Activated CD8-positive, alpha-beta T cell treated with anti-CD3 and anti-CD28 coated beads, Interleukin-2, amount 10 ng/mL, durations not matched to agents 7 days and 5 days (primary cell): ENCODE measurements around the gene ATP11A. TPM values are rescaled to one million over a fixed set of nuclear protein-coding genes. Genes with fewer than 3 reads are reported as not detected.

Source experiments
- ATAC-seq: fragments of 150-1000 bp; cut with Tn5 transposase; one replicate; pipeline ENCODE4 v1.10.0; 2021; ENCODE audit warnings: moderate library complexity
- CTCF ChIA-PET: fragments of 350-600 bp; sonication (Branson Sonifier 250); formaldehyde crosslinking; loops from one replicate; lab custom pipeline; 2021; ENCODE audit warnings: antibody characterized with exemption; lab: Charles Lee
- POLR2A ChIA-PET: fragments of 350-600 bp; sonication (Branson Sonifier 250); formaldehyde crosslinking; loops from one replicate; lab custom pipeline; 2021; ENCODE audit warnings: antibody characterized with exemption; lab: Charles Lee
- DNase-seq: peaks from one replicate; pipeline ENCODE4 v3.0.0-alpha.2; 2020
- H3K27ac Mint-ChIP-seq: one replicate; pipeline ENCODE4 v1.8.0; 2021; ENCODE audit warnings: mild to moderate bottlenecking, mixed read lengths
- H3K27me3 Mint-ChIP-seq: one replicate; pipeline ENCODE4 v1.8.0; 2021; ENCODE audit warnings: low read depth, mixed read lengths
- H3K36me3 Mint-ChIP-seq: one replicate; pipeline ENCODE4 v1.8.0; 2021; ENCODE audit warnings: low read depth, mixed read lengths
- H3K4me1 Mint-ChIP-seq: one replicate; pipeline ENCODE4 v1.8.0; 2021; ENCODE audit warnings: low read depth, mixed read lengths
- H3K4me3 Mint-ChIP-seq: one replicate; pipeline ENCODE4 v1.8.0; 2021; ENCODE audit warnings: mild to moderate bottlenecking, mixed read lengths
- H3K9me3 Mint-ChIP-seq: one replicate; pipeline ENCODE4 v1.8.0; 2022; ENCODE audit warnings: mixed read lengths; ENCODE audit not compliant: insufficient read depth
- total RNA-seq, 2 experiments: library from RNA; stranded (reverse); gene quantifications; one replicate each; pipeline ENCODE4 v1.2.3, GENCODE V29; 2021

The ATP11A gene
- total RNA-seq, 2 experiments from 2014 or later, result 35.6 to 38.3 TPM

DNA sequence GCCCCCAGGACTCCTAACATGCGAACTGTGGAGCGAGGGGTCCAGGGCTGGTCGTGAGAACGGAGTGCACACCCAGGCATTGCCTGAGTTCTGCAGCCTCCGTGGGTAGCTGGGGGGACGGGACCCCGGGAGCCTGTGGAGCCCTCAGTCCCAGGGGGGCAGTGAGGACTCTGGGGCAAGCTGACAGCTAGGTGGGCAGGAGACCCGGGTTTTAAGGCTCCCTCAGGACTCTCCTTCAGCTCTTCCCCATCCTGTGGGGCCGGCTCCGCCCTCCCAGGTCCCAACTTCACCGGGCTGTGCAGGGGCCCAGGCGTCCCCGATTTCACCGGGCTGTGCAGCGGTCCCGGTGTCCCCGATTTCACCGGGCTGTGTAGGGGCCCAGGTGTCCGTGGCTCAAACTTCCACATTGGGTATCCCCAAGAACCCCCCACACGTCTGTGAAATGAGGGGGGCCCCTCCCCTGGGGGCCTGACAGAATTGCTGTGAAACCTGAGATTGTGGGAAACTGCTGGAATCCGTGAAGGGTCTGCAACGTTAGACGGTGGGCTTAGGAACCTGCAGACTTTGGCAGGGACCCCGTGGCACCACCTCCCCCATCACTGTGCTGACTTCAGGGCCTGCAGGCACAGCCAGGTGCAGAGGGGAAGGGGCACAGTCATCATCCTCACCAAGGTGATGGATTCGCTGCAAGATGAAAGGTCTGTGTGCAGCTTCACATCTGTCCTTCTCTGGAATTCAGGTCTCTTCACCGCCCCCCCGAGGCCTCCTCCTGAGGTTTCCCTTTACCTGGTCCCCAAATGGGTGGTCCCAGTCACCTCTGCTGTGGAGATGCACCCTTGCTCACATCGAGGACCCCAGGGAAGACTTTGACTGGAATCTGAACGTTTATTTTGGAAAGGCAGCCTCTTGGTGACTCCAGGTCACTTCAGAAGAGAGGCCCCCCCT is 206.0 kb downstream of the ATP11A start:
- ATAC-seq, result peak; percentile 4
- CTCF ChIA-PET, result no interaction called here

DNA sequence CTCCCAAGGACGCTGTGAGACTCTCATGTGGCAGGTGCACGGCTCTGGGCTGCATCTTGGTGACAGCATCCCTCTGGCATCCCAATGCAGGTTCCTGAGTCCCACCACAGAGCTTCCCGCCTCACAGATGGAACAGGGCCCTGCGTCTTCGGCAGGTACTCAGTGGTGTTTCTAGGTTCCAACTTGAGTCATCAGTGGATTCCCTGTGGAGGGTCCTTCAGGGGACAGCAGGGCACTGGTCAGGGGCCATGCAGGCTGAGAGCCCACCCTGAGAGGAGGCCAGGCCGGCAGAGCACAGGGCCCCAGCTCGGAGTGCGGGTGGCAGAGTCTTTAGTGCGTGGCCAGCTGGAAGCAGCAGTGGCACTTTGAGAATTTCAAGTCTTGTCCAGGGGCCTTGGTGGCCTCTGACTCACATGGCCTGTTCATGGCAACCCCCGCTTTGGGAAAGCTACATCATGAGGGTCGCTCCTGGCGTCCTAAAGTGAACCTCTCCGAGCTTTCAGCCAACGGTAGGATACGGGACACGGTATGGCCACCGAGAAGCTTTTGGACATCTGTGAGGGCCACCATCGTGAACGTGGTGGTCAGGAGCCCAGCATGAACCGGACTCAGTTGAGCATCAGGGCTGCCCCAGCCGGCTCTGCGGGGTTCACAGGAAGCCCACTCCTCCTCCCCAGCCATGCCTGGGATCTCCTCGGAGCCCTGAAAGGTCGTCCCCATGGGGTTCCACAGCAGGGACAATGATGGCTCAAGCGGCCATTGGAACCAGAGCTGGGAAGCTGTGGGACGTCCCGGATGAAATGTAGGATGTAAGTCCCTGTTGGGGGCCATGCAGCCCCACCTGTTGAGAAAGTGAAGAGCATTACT is 207.1 kb downstream of the ATP11A start:
- ATAC-seq, result no peak

More for the DNA sequence above, 206.0 kb downstream of the ATP11A start:
- Mint-ChIP-seq H3K9me3 (no peaks in the 10 kb centered on the region), H3K36me3 (no peaks in the 10 kb centered on the region), H3K4me3 (no peak overlapping the region), H3K27me3 (peaks cover 11% of the 10 kb centered on the region), H3K27ac (no peak overlapping the region), H3K4me1 (peaks cover 10% of the 10 kb centered on the region)
- POLR2A ChIA-PET, result no interaction called here
- no peak for DNase-seq

GRCh38 chr13:112897603-112897955 is 207.7 kb downstream of the ATP11A start:
- Mint-ChIP-seq H3K27me3 (peaks cover 11% of the 10 kb centered on the region), H3K9me3 (no peaks in the 10 kb centered on the region), H3K4me1 (peaks cover 10% of the 10 kb centered on the region), H3K4me3 (no peak overlapping the region), H3K27ac (no peak overlapping the region), H3K36me3 (no peaks in the 10 kb centered on the region)
- ChIA-PET CTCF (no interaction called here), POLR2A (no interaction called here)
- ATAC-seq, result no peak
- no peak for DNase-seq

More for the DNA sequence above, 207.1 kb downstream of the ATP11A start:
- H3K9me3 Mint-ChIP-seq, result no peaks in the 10 kb centered on the region
- H3K27me3 Mint-ChIP-seq, result peaks cover 11% of the 10 kb centered on the region
- H3K36me3 Mint-ChIP-seq, result no peaks in the 10 kb centered on the region
- no peak overlapping the region for H3K4me3 Mint-ChIP-seq
- no peak overlapping the region for H3K27ac Mint-ChIP-seq
- CTCF ChIA-PET, result no interaction called here
- H3K4me1 Mint-ChIP-seq, result peaks cover 10% of the 10 kb centered on the region
- POLR2A ChIA-PET, result no interaction called here
- DNase-seq, result no peak

DNA sequence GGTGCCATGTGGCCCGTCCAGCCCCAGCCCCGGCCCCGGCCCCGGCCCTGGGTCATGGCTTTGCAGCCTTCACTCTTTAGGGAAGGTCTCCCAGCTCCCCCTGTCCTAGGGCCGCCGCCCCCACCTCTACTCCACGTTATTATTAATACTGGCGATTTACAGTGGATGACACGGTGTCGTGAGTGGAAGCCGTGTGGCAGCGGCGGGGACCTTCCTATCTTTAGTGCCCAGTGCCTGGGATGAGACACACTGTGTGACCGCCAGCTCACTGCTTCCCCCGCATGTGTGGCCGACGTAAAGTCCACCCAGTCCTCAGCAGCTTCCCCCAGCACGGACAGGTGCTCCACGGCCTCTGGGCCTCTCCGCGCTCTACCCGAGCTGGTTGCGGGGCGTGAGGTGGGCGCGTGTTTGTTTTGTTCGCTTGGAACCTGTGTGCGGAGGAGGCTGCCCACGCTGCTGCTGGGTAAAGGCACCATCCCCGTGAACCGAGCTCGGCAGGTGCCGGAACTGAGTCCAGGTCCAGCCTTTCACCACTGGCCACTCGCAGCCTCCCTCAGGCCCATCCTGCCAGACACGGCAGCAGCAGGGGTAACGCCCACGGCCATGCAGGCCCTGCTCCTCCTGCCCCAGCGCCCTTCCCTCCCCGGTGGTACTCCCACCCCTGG is 208.2 kb downstream of the ATP11A start:
- Mint-ChIP-seq H3K9me3 (no peaks in the 10 kb centered on the region), H3K27ac (no peak overlapping the region), H3K4me3 (no peak overlapping the region), H3K27me3 (peaks cover 7% of the 10 kb centered on the region), H3K4me1 (peaks cover 6% of the 10 kb centered on the region), H3K36me3 (no peaks in the 10 kb centered on the region)
- POLR2A ChIA-PET, result no interaction called here
- ATAC-seq (no peak), DNase-seq (no peak)
- CTCF ChIA-PET, result no interaction called here

DNA sequence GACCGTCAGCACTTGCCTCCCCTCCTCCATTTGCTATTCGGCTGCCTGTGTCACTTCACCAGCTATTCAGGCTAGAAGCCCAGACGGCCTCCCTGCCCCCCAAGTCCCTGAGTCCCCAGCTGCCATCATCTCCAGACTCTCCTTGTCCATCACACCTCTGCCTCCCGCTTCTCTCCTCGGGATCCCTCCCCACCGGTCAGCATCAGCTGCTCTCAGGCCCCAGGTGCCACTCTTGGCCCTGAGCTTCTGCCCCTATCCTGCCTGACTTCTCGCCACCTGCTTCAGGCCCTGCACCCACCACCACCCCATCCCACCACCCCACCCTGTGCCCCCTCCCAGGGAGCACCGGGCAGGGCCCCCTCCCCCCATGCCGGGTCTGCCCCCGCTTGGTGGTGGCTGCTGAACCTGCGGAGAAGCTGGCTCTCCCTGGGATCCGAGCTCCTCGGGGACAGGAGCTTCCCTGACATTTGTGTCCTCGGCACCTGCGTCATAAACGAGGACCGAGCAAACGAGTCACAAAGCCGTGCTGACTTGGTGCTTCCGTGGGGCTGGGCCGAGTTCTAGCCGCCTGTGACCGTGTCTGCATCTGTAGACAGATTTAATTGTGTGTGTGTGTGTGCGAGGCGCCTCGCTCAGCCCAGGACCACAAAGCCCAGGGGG is 208.9 kb downstream of the ATP11A start:
- no peak overlapping the region for H3K4me3 Mint-ChIP-seq
- peaks cover 3% of the 10 kb centered on the region for H3K4me1 Mint-ChIP-seq
- ATAC-seq (no peak), DNase-seq (no peak)
- H3K36me3 Mint-ChIP-seq, result no peaks in the 10 kb centered on the region
- POLR2A ChIA-PET, result no interaction called here
- no peak overlapping the region for H3K27ac Mint-ChIP-seq
- CTCF ChIA-PET, result no interaction called here
- no peaks in the 10 kb centered on the region for H3K9me3 Mint-ChIP-seq
- H3K27me3 Mint-ChIP-seq, result peaks cover 3% of the 10 kb centered on the region

DNA sequence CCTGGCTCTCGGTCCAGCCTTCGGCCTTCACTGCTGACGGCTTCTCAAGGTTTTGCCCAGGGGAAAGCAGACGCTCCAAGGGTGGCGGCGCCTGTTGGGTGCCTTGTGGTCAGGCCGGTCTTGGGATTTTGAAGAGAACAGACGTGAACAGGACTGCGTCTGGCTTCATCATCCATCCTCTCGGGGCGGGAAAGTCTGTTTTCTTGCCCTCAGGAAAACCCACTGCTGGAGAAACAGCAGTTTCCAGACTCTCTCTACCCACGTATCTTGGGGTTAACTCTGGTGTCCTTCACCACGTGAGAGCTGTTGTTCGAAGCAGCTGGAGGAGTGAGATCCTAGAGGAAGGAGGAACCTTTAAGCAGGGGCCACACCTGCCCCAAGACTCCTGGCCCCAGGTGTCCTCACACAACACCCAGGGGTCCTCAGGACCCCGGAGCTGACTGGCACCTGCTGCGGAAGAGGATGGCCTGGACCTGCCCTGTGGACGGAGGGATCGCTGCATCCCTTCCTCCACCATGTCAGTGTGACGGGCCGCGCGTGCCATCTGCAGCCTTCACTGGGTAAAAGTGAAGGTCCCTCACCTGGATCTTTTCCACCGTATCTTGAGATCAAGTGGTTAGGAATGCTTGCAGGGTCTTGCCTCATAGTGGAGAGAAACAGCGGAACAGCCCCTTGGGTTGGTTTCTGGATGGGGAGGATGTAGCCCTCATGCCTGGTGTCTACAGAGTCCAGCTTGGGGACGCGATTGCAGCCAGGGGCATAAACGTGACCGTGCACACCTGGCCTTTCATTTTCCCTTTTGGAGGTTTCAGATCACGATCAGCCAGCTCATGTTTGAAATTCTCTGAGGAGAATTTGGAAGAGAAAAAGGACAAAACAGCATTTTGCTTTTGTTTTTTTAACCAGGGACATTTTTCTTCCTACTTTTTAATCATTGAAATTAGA is 209.7 kb downstream of the ATP11A start:
- Mint-ChIP-seq H3K27ac (no peak overlapping the region), H3K4me3 (no peak overlapping the region), H3K36me3 (no peaks in the 10 kb centered on the region), H3K27me3 (peaks cover 3% of the 10 kb centered on the region), H3K9me3 (no peaks in the 10 kb centered on the region), H3K4me1 (peaks cover 3% of the 10 kb centered on the region)
- ChIA-PET POLR2A (no interaction called here), CTCF (no interaction called here)
- ATAC-seq (no peak), DNase-seq (no peak)

DNA sequence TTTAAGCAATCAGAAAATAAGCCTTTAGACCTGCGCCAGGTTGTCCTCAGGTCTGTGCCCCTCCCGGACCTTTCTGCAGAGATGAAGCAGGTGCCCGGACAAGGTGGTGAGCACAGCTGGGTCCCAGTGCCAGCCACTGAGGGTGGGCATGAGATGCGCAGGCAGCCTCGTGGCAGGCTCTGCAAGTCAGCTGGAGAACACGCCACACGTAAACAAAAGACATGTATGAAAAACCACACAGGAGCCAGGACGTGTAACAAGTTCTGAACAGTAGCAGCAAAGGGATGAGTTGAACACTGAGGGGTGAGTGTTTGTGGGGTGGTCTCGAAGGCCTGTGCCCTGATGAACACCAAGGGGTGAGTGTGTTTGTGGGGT is 210.4 kb downstream of the ATP11A start:
- H3K36me3 Mint-ChIP-seq, result no peaks in the 10 kb centered on the region
- no peak overlapping the region for H3K4me3 Mint-ChIP-seq
- ChIA-PET CTCF (no interaction called here), POLR2A (no interaction called here)
- H3K9me3 Mint-ChIP-seq, result no peaks in the 10 kb centered on the region
- H3K27me3 Mint-ChIP-seq, result peaks cover 3% of the 10 kb centered on the region
- ATAC-seq (no peak), DNase-seq (no peak)
- H3K4me1 Mint-ChIP-seq, result peaks cover 2% of the 10 kb centered on the region
- H3K27ac Mint-ChIP-seq, result no peak overlapping the region

DNA sequence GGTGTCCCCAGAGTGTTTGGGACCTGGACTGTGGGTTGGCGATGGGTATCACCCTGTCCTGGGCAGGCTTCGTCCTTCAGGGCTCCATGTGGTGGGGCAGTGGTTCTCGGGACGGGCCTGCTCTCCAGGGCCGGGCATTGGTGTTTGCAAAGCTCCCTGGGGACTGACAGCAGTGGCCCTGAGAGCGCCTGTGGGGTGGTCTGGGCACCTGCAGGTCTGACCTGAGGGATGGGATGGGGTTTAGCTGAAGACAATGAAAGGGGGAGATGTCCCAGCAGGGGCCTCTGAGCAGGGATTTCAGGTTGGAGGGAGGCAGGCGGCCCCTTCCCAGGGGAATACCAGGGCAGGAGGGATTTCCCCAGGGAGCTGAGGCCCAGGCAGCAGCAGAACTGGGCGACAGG is 210.9 kb downstream of the ATP11A start:
- no peak for DNase-seq
- no peak overlapping the region for H3K4me3 Mint-ChIP-seq
- H3K27ac Mint-ChIP-seq, result peak overlapping the region; percentile 11
- H3K36me3 Mint-ChIP-seq, result no peaks in the 10 kb centered on the region
- H3K27me3 Mint-ChIP-seq, result no peaks in the 10 kb centered on the region
- ChIA-PET POLR2A (no interaction called here), CTCF (no interaction called here)
- H3K9me3 Mint-ChIP-seq, result no peaks in the 10 kb centered on the region
- H3K4me1 Mint-ChIP-seq, result no peaks in the 10 kb centered on the region
- ATAC-seq, result no peak

- Mint-ChIP-seq H3K27me3 (no peaks in the 10 kb centered on the region), H3K4me3 (no peak overlapping the region), H3K9me3 (no peaks in the 10 kb centered on the region), H3K27ac (no peak overlapping the region), H3K36me3 (no peaks in the 10 kb centered on the region), H3K4me1 (no peaks in the 10 kb centered on the region)
- ChIA-PET POLR2A (no interaction called here), CTCF (no interaction called here)
- no peak for DNase-seq
- ATAC-seq, result no peak
Observed at GRCh38 chr13:112902101-112902651, 212.3 kb downstream of the ATP11A start.

DNA sequence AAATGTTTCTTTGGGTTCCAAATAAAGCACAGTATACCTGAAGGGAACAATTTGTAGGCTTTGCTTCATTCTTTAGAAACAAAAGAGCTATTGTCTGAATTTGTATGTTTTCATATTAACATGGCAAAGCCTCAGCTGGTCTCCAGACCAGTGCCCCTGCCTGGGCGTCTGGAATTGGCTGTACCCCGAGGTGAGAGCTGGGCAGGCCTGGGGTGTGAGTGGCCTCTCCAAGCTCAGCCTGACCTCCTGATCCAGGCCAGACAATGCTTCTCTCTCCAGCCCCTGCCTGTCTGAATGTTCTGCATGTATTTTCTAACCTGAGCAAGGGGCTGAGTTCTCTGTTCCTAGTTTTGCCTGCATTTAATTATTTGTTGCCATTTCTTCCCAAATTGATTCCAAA is 212.8 kb downstream of the ATP11A start:
- POLR2A ChIA-PET, result no interaction called here
- Mint-ChIP-seq H3K4me1 (no peaks in the 10 kb centered on the region), H3K4me3 (no peak overlapping the region), H3K36me3 (no peaks in the 10 kb centered on the region), H3K27ac (no peak overlapping the region), H3K9me3 (no peaks in the 10 kb centered on the region), H3K27me3 (no peaks in the 10 kb centered on the region)
- CTCF ChIA-PET, result no interaction called here
- no peak for DNase-seq
- ATAC-seq, result no peak
